GM04504 (cell line): ENCODE results near the gene HPGDS.

ENCODE experiments used
- DNase-seq: peaks from one replicate; pipeline ENCODE4 v3.0.0-alpha.2; 2012; ENCODE audit warnings: low read depth

Gene HPGDS

DNA sequence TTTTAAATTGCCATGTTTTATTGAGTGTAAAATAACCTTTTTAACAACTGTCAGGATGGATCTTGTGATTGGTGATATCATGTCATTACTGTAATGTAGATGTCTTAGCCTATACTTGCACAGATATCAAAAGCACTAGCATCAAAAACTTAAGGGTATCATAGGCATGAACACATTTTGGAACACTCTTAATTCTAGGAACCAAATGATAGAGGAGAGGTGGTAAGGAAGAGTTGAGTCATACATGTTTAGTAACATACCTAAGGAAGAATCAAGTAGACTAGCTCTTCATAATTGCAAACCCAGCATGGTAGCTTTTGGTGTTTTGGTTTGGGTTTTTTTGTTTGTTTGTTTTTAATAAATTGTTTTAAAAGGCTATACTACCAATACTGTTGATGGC is 91.5 kb downstream of the HPGDS start:
- no peak for DNase-seq
